ENCODE data around the gene HDDC3. TPM values are rescaled to one million over a fixed set of nuclear protein-coding genes. Genes with fewer than 3 reads are reported as not detected.

Gene HDDC3
- polyA plus RNA-seq, 1 donor (not counting 4 experiments of a cell fraction or from before 2014, with no cell fraction given): 11.8 TPM

GRCh38 chr15:90895571-90896117 lies 36.7 kb downstream of the HDDC3 start:
- H3K79me2 ChIP-seq (ENCODE audit: control insufficient read depth, insufficient read depth, low read length): no peaks in the 10 kb centered on the region
- no peaks in the 10 kb centered on the region for H3K27me3 ChIP-seq (ENCODE audit: control insufficient read depth, extremely low read depth, insufficient read depth, low read length)
- H3K9me3 ChIP-seq (ENCODE audit: control insufficient read depth, low read depth, low read length): no peaks in the 10 kb centered on the region
- H2AFZ ChIP-seq (ENCODE audit: control insufficient read depth, low read length): no peak overlapping the region
- FAIRE-seq (no peak), DNase-seq (ENCODE audit: low read depth, low spot score) (no peak)
- H4K20me1 ChIP-seq (ENCODE audit: control insufficient read depth, extremely low read depth, insufficient read depth, low read length): no peaks in the 10 kb centered on the region
- no peak overlapping the region for H3K9ac ChIP-seq (ENCODE audit: control insufficient read depth, extremely low read depth, insufficient read depth, low read length)
- TF ChIP-seq, protein P1, sequence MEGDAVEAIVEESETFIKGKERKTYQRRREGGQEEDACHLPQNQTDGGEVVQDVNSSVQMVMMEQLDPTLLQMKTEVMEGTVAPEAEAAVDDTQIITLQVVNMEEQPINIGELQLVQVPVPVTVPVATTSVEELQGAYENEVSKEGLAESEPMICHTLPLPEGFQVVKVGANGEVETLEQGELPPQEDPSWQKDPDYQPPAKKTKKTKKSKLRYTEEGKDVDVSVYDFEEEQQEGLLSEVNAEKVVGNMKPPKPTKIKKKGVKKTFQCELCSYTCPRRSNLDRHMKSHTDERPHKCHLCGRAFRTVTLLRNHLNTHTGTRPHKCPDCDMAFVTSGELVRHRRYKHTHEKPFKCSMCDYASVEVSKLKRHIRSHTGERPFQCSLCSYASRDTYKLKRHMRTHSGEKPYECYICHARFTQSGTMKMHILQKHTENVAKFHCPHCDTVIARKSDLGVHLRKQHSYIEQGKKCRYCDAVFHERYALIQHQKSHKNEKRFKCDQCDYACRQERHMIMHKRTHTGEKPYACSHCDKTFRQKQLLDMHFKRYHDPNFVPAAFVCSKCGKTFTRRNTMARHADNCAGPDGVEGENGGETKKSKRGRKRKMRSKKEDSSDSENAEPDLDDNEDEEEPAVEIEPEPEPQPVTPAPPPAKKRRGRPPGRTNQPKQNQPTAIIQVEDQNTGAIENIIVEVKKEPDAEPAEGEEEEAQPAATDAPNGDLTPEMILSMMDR (optimal IDR thresholded peaks at IDR 0.05 in 1 of 3, IDR thresholded peaks at IDR 0.05 in 1 of 3, conservative IDR thresholded peaks at IDR 0.05 in 1 of 3; ENCODE audit: extremely low read depth in 1 of 3, insufficient read depth in 2 of 3, low read length in 3 of 3): peak in 1 of 3 experiments; percentile 19
- no peak for TF ChIP-seq EZH2 (IDR thresholded peaks at IDR 0.05; ENCODE audit: low read length)
- H3K36me3 ChIP-seq (ENCODE audit: control insufficient read depth in 2 of 2, extremely low read depth in 1 of 2, insufficient read depth in 2 of 2, low read length in 2 of 2): no peaks in the 10 kb centered on the region
- H3K9me1 ChIP-seq (ENCODE audit: control insufficient read depth, extremely low read depth, insufficient read depth, low read length): no peaks in the 10 kb centered on the region
- dilution Hi-C loops (cut with MboI; ENCODE audit: extremely low pct_ligation_motif_present, low sequenced_read_pairs): no loop called here
- no peak overlapping the region for H3K4me3 ChIP-seq (ENCODE audit: control insufficient read depth in 2 of 3, extremely low read depth in 1 of 3, insufficient read depth in 2 of 3, low read depth in 1 of 3, low read length in 3 of 3)
- H3K27ac ChIP-seq (ENCODE audit: control insufficient read depth, insufficient read depth, low read length): no peak overlapping the region
- H3K4me1 ChIP-seq (ENCODE audit: control insufficient read depth, extremely low read depth, insufficient read depth, low read length): no peaks in the 10 kb centered on the region
- no peak overlapping the region for H3K4me2 ChIP-seq (ENCODE audit: control insufficient read depth, extremely low read depth, insufficient read depth, low read depth, low read length)

DNA sequence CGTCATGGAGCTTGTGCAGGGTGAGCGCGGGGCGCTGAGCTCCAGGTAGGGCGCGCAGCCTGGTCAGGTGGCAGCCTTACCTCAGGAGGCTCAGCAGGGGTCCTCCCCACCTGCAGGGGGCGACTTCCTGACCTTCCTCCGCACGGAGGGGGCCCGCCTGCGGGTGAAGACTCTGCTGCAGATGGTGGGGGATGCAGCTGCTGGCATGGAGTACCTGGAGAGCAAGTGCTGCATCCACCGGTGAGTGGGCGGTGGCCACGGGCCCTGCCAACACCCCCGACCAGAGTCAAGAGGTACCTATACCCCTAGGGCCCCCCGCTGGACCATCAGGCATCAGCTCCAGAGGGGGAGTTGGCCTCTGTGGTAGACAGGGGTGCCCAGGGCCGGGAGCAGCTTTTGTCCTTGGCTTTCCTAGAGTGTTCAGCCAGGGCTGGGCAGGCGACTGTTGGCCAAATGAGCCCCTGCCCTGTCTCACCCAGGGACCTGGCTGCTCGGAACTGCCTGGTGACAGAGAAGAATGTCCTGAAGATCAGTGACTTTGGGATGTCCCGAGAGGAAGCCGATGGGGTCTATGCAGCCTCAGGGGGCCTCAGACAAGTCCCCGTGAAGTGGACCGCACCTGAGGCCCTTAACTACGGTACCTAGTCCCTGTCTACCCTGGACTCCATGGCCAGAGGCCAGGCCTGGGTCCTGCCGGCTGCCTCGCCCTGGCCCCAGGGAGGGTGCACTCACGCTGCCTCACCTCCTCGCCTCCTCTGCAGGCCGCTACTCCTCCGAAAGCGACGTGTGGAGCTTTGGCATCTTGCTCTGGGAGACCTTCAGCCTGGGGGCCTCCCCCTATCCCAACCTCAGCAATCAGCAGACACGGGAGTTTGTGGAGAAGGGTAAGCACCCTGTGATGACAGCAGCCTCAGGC lies 38.9 kb downstream of the HDDC3 start:
- no peak for TF ChIP-seq EZH2 (IDR thresholded peaks at IDR 0.05; ENCODE audit: low read length)
- TF ChIP-seq, protein P1 (optimal IDR thresholded peaks at IDR 0.05 in 1 of 3, IDR thresholded peaks at IDR 0.05 in 1 of 3, conservative IDR thresholded peaks at IDR 0.05 in 1 of 3; ENCODE audit: extremely low read depth in 1 of 3, insufficient read depth in 2 of 3, low read length in 3 of 3): peak in 1 of 3 experiments; percentile 33
- H3K27ac ChIP-seq (ENCODE audit: control insufficient read depth, insufficient read depth, low read length): no peak overlapping the region
- H3K9me3 ChIP-seq (ENCODE audit: control insufficient read depth, low read depth, low read length): no peaks in the 10 kb centered on the region
- no peaks in the 10 kb centered on the region for H4K20me1 ChIP-seq (ENCODE audit: control insufficient read depth, extremely low read depth, insufficient read depth, low read length)
- H3K9ac ChIP-seq (ENCODE audit: control insufficient read depth, extremely low read depth, insufficient read depth, low read length): no peak overlapping the region
- dilution Hi-C loops (cut with MboI; ENCODE audit: extremely low pct_ligation_motif_present, low sequenced_read_pairs): no loop called here
- H3K4me2 ChIP-seq (ENCODE audit: control insufficient read depth, extremely low read depth, insufficient read depth, low read depth, low read length): no peak overlapping the region
- no peak overlapping the region for H3K4me3 ChIP-seq (ENCODE audit: control insufficient read depth in 2 of 3, extremely low read depth in 1 of 3, insufficient read depth in 2 of 3, low read depth in 1 of 3, low read length in 3 of 3)
- H3K9me1 ChIP-seq (ENCODE audit: control insufficient read depth, extremely low read depth, insufficient read depth, low read length): no peaks in the 10 kb centered on the region
- no peak for DNase-seq (ENCODE audit: low read depth, low spot score)
- H3K36me3 ChIP-seq (ENCODE audit: control insufficient read depth in 2 of 2, extremely low read depth in 1 of 2, insufficient read depth in 2 of 2, low read length in 2 of 2): no peaks in the 10 kb centered on the region
- no peaks in the 10 kb centered on the region for H3K27me3 ChIP-seq (ENCODE audit: control insufficient read depth, extremely low read depth, insufficient read depth, low read length)
- H2AFZ ChIP-seq (ENCODE audit: control insufficient read depth, low read length): no peak overlapping the region
- no peaks in the 10 kb centered on the region for H3K79me2 ChIP-seq (ENCODE audit: control insufficient read depth, insufficient read depth, low read length)
- H3K4me1 ChIP-seq (ENCODE audit: control insufficient read depth, extremely low read depth, insufficient read depth, low read length): no peaks in the 10 kb centered on the region
- FAIRE-seq: no peak
